Neuronal stem cell (in vitro differentiated cells): ENCODE results near the gene CALML5.

Experiments used
- DNase-seq: peaks from one replicate; pipeline ENCODE4 v3.0.0-alpha.2; 2013; ENCODE audit warnings: low spot score
- H2AFZ ChIP-seq: one replicate; pipeline ENCODE4 v1.6.1; 2013; ENCODE audit warnings: mild to moderate bottlenecking, low read length, inconsistent platforms
- H2AK5ac ChIP-seq: 2 replicates; pipeline ENCODE4 v1.6.1; 2013; ENCODE audit warnings: low read depth, mild to moderate bottlenecking, inconsistent platforms, low read length, moderate library complexity, mixed read lengths
- H2BK120ac ChIP-seq: 2 replicates; pipeline ENCODE4 v1.6.1; 2013; ENCODE audit warnings: low read depth, mild to moderate bottlenecking, inconsistent platforms, low read length, moderate library complexity, mixed read lengths
- H2BK12ac ChIP-seq: one replicate; pipeline ENCODE4 v1.6.1; 2013; ENCODE audit warnings: low read length, inconsistent platforms
- H2BK15ac ChIP-seq: 2 replicates; pipeline ENCODE4 v1.6.1; 2013; ENCODE audit warnings: mild to moderate bottlenecking, low read length, inconsistent platforms, mixed read lengths
- H2BK5ac ChIP-seq: one replicate; pipeline ENCODE4 v1.6.1; 2013; ENCODE audit warnings: inconsistent platforms, mild to moderate bottlenecking, low read length, moderate library complexity
- H3K14ac ChIP-seq: one replicate; pipeline ENCODE4 v1.6.1; 2013; ENCODE audit warnings: low read length, inconsistent platforms
- H3K18ac ChIP-seq: 2 replicates; pipeline ENCODE4 v1.6.1; 2013; ENCODE audit warnings: low read length, inconsistent platforms
- H3K23ac ChIP-seq: 2 replicates; pipeline ENCODE4 v1.6.1; 2013; ENCODE audit warnings: low read depth, mild to moderate bottlenecking, mixed read lengths, low read length, inconsistent platforms; ENCODE audit not compliant: poor library complexity
- H3K27ac ChIP-seq: replicated peaks from 3 replicates; pipeline ENCODE4 v1.5.1; 2013; ENCODE audit warnings: low read length, inconsistent platforms
- H3K27me3 ChIP-seq, 3 experiments: 2 replicates each; pipeline ENCODE4 v1.6.1; 2013; ENCODE audit warnings: low read length in 3 of 3, mild to moderate bottlenecking in 2 of 3, inconsistent platforms in 1 of 3, low read depth in 1 of 3, mixed read lengths in 1 of 3, moderate library complexity in 1 of 3; ENCODE audit not compliant: control insufficient read depth in 3 of 3, insufficient read depth in 3 of 3
- H3K36me3 ChIP-seq, 2 donors: replicated peaks in 1 of 2; 2 replicates each; pipeline ENCODE4 v1.6.1; 2013; ENCODE audit warnings: low read length in 2 of 2; ENCODE audit not compliant: control insufficient read depth in 2 of 2, insufficient read depth in 2 of 2
- H3K4ac ChIP-seq: 2 replicates; pipeline ENCODE4 v1.6.1; 2013; ENCODE audit warnings: inconsistent platforms, mild to moderate bottlenecking, low read length, moderate library complexity
- H3K4me1 ChIP-seq, 2 donors: 1 replicate in 1 of 2; 2 replicates in 1 of 2; pipeline ENCODE4 v1.6.1; 2013; ENCODE audit warnings: low read length in 2 of 2, low read depth in 1 of 2; ENCODE audit not compliant: control insufficient read depth in 2 of 2, insufficient read depth in 1 of 2
- H3K4me2 ChIP-seq: one replicate; pipeline ENCODE4 v1.6.1; 2013; ENCODE audit warnings: mild to moderate bottlenecking, low read length, inconsistent platforms; ENCODE audit not compliant: insufficient read depth, poor library complexity, severe bottlenecking
- H3K4me3 ChIP-seq, 2 donors: 2 replicates each; pipeline ENCODE4 v1.5.1; 2013; ENCODE audit warnings: low read length in 2 of 2, mild to moderate bottlenecking in 2 of 2, inconsistent platforms in 1 of 2, moderate library complexity in 1 of 2
- H3K79me1 ChIP-seq: one replicate; pipeline ENCODE4 v1.6.1; 2013; ENCODE audit warnings: low read depth, mild to moderate bottlenecking, inconsistent platforms, low read length, moderate library complexity
- H3K9ac ChIP-seq: one replicate; pipeline ENCODE4 v1.6.1; 2013; ENCODE audit warnings: mild to moderate bottlenecking, low read depth, low read length, inconsistent platforms; ENCODE audit not compliant: poor library complexity
- H3K9me3 ChIP-seq, 2 donors: replicated peaks in 1 of 2; 2 replicates each; pipeline versions ENCODE3 to v1.6.1; 2013; ENCODE audit warnings: low read length in 2 of 2, mild to moderate bottlenecking in 2 of 2, inconsistent platforms in 1 of 2, low read depth in 1 of 2, mixed read lengths in 1 of 2, moderate library complexity in 1 of 2; ENCODE audit not compliant: control insufficient read depth in 2 of 2, insufficient read depth in 1 of 2
- H4K8ac ChIP-seq: one replicate; pipeline ENCODE4 v1.6.1; 2013; ENCODE audit warnings: low read depth, mild to moderate bottlenecking, inconsistent platforms, low read length, moderate library complexity
- H4K91ac ChIP-seq: one replicate; pipeline ENCODE4 v1.6.1; 2013; ENCODE audit warnings: low read length, low read depth, mild to moderate bottlenecking, inconsistent platforms; ENCODE audit not compliant: poor library complexity
- WGBS, 2 donors: extraction: QIAGEN DNeasy Blood & Tissue Kit; methylation state at CpG; one replicate each; pipeline ENCODE4 v1.1.7; 2013; ENCODE audit warnings: missing lambda C conversion rate in 2 of 2, mixed read lengths in 1 of 2; ENCODE audit not compliant: insufficient read length in 2 of 2, insufficient replicate concordance in 1 of 2; ENCODE audit errors: extremely low coverage in 2 of 2; 5-methylcytosine and 5-hydroxymethylcytosine counted together

Gene CALML5

DNA sequence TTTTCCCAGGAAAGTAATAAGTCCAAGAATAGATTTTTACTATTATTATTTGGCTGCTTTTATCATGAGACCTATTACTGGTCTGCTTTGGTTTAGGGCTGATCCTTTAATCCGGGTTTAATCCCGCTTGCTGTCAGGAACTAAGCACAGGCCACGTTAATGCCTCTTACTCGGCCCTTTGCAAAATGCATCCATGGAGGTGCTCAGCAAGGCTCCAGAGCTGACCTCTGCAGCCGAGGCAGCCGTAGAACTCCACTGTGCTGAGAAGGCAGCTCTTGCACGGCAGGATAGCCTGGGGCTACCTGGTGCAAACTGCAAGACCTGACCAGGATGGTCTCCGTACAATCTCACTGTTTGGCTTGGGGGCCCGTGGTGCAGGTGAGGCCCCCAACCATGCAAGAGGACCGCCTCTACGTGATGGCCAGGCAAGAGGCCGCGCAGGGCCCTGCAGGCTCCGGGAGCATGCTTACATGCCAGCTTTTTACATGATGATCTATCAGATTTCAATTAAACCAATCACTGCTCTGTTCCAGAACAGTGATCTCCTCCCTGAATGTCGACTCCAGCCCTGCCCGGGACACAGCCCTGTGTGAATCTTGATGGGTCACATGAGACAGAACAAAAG is 15.0 kb upstream of the CALML5 start:
- H3K18ac ChIP-seq, result peak overlapping the region; percentile 54
- H3K9me3 ChIP-seq, result peaks cover 0 to 6% of the 10 kb centered on the region in 2 donors
- peak overlapping the region; percentile 25 for H2BK12ac ChIP-seq
- no peak overlapping the region for H4K91ac ChIP-seq
- no peak overlapping the region for H3K14ac ChIP-seq
- H2BK120ac ChIP-seq, result no peak overlapping the region
- H2BK15ac ChIP-seq, result peak overlapping the region; percentile 0
- H3K79me1 ChIP-seq, result no peaks in the 10 kb centered on the region
- H3K23ac ChIP-seq, result no peak overlapping the region
- WGBS, 2 donors, result no CpG with 5 or more reads among the region's 16 CpGs
- H2AK5ac ChIP-seq, result peak overlapping the region; percentile 11
- H3K4ac ChIP-seq, result no peak overlapping the region
- no peaks in the 10 kb centered on the region for H3K27me3 ChIP-seq
- H2AFZ ChIP-seq, result no peak overlapping the region
- H3K36me3 ChIP-seq, result no peaks in the 10 kb centered on the region
- DNase-seq, result no peak
- no peak overlapping the region for H3K27ac ChIP-seq
- H3K4me2 ChIP-seq, result no peak overlapping the region
- H3K4me3 ChIP-seq, result no peak overlapping the region
- H3K4me1 ChIP-seq, result peaks cover 4 to 7% of the 10 kb centered on the region in 2 donors
- no peak overlapping the region for H4K8ac ChIP-seq
- no peak overlapping the region for H2BK5ac ChIP-seq
- H3K9ac ChIP-seq, result peak overlapping the region; percentile 13

- Histone ChIP-seq H2BK15ac (peak overlapping the region; percentile 45), H2AK5ac (no peak overlapping the region), H3K4me2 (no peak overlapping the region), H3K14ac (no peak overlapping the region), H3K23ac (no peak overlapping the region), H3K27ac (no peak overlapping the region), H3K4me3 (no peak overlapping the region), H3K4me1 (peaks cover 4 to 7% of the 10 kb centered on the region in 2 donors), H3K4ac (no peak overlapping the region), H3K27me3 (peaks cover 0 to 6% (median 0%) of the 10 kb centered on the region in 3 experiments), H3K36me3 (no peaks in the 10 kb centered on the region), H2BK12ac (no peak overlapping the region), H3K9me3 (no peaks in the 10 kb centered on the region), H2AFZ (no peak overlapping the region), H3K79me1 (no peaks in the 10 kb centered on the region), H4K8ac (no peak overlapping the region), H3K9ac (no peak overlapping the region), H2BK120ac (no peak overlapping the region), H4K91ac (no peak overlapping the region), H3K18ac (peak overlapping the region; percentile 74), H2BK5ac (no peak overlapping the region)
- WGBS, 2 donors, result no CpG with 5 or more reads among the region's 15 CpGs
- DNase-seq, result no peak
Measured at GRCh38 chr10:5512881-5513612, 13.7 kb upstream of the CALML5 start.

DNA sequence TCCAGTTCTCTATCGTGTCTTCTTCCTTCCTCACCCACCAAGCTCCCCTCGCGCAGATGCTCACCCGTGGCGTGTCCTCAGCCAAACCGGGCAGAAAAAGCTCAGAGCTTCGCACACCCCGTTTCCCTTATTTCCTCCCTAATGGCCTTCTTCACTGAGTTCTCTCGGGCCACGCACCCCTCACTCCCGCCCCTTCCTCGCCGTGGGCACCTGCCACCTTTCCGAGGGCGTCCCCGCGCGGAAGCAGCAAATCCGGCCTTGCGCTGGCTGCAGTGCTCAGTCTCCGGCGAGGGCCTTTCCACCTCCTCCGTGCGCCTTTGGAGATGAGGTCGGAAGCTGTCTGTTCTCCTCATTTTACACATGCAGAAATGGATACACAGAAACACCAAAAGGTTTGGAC is 13.0 kb upstream of the CALML5 start:
- Histone ChIP-seq H2BK120ac (peak overlapping the region; percentile 40), H3K9ac (no peak overlapping the region), H3K27me3 (peaks cover 0 to 11% (median 0%) of the 10 kb centered on the region in 3 experiments), H3K4me1 (peaks cover 4 to 7% of the 10 kb centered on the region in 2 donors), H3K36me3 (no peaks in the 10 kb centered on the region), H2BK12ac (no peak overlapping the region), H4K8ac (no peak overlapping the region), H3K4me3 (no peak overlapping the region), H3K18ac (peak overlapping the region; percentile 31), H3K4me2 (no peak overlapping the region), H2AFZ (no peak overlapping the region), H2BK15ac (peak overlapping the region; percentile 45), H2BK5ac (peak overlapping the region; percentile 48), H4K91ac (no peak overlapping the region), H3K27ac (no peak overlapping the region), H3K23ac (peak overlapping the region; percentile 5), H3K4ac (no peak overlapping the region), H3K9me3 (no peaks in the 10 kb centered on the region), H3K79me1 (no peaks in the 10 kb centered on the region), H2AK5ac (peak overlapping the region; percentile 88), H3K14ac (peak overlapping the region; percentile 60)
- WGBS, 2 donors, result no CpG with 5 or more reads among the region's 25 CpGs
- DNase-seq, result no peak

DNA sequence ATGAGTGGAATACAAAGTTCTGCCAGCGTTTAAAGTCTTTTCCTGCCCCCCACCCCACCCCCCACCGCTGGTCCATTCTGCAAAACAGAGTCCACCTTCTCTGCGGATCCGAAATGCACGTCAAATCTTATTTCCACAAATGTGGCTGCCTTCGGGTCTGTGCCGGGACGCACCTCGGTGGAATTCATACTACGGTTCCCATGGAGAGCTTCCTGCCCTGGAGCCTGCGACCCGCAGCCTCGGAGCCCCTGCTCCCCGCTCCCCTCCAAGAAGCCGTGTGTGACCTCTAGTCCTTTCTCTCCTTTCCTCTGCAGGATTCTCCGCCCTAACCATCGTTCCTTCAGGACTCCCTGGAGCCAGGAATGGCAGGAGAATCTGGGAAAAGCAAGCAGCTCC is 12.5 kb upstream of the CALML5 start:
- H3K4me3 ChIP-seq, result no peak overlapping the region
- H3K9me3 ChIP-seq, result no peaks in the 10 kb centered on the region
- peaks cover 4 to 7% of the 10 kb centered on the region in 2 donors for H3K4me1 ChIP-seq
- H4K8ac ChIP-seq, result no peak overlapping the region
- no peak overlapping the region for H3K9ac ChIP-seq
- H2BK12ac ChIP-seq, result no peak overlapping the region
- peaks cover 0 to 12% (median 0%) of the 10 kb centered on the region in 3 experiments for H3K27me3 ChIP-seq
- no peak overlapping the region for H4K91ac ChIP-seq
- no peak for DNase-seq
- H2BK15ac ChIP-seq, result no peak overlapping the region
- peak overlapping the region; percentile 40 for H2BK120ac ChIP-seq
- H3K14ac ChIP-seq, result no peak overlapping the region
- peak overlapping the region; percentile 31 for H3K18ac ChIP-seq
- no peak overlapping the region for H3K4me2 ChIP-seq
- peak overlapping the region; percentile 88 for H2AK5ac ChIP-seq
- no peak overlapping the region for H2AFZ ChIP-seq
- no peak overlapping the region for H3K23ac ChIP-seq
- H3K27ac ChIP-seq, result no peak overlapping the region
- no peak overlapping the region for H2BK5ac ChIP-seq
- no CpG with 5 or more reads among the region's 17 CpGs for WGBS, 2 donors
- H3K36me3 ChIP-seq, result no peaks in the 10 kb centered on the region
- H3K79me1 ChIP-seq, result no peaks in the 10 kb centered on the region
- no peak overlapping the region for H3K4ac ChIP-seq
